MM.1S (cell line): ENCODE results near the gene CDX2.

Experiments
- DNase-seq: peaks from one replicate; pipeline ENCODE4 v3.0.0-alpha.2; 2015
- H2AFZ ChIP-seq: fragments of 300-600 bp; sonication (generic); 2 replicates; pipeline ENCODE4 v1.6.0; 2016; ENCODE audit warnings: antibody characterized with exemption, low read length
- H3F3A ChIP-seq: fragments of 300-600 bp; sonication (generic); 2 replicates; pipeline ENCODE4 v1.6.1; 2016; ENCODE audit warnings: mild to moderate bottlenecking, antibody characterized with exemption, low read length, moderate library complexity, mixed read lengths; ENCODE audit not compliant: insufficient read depth
- H3K27ac ChIP-seq: fragments of 300-600 bp; sonication (generic); 2 replicates; pipeline ENCODE4 v1.5.1; 2016; ENCODE audit warnings: mild to moderate bottlenecking, low read length
- H3K27me3 ChIP-seq: fragments of 300-600 bp; sonication (generic); replicated peaks from 2 replicates; pipeline ENCODE4 v1.6.0; 2016; ENCODE audit warnings: low read length; ENCODE audit not compliant: insufficient read depth
- H3K36me3 ChIP-seq: fragments of 300-600 bp; sonication (generic); replicated peaks from 2 replicates; pipeline ENCODE4 v1.6.1; 2016; ENCODE audit warnings: mild to moderate bottlenecking, low read length, mixed read lengths; ENCODE audit not compliant: insufficient read depth
- H3K4me1 ChIP-seq: fragments of 300-600 bp; sonication (generic); 2 replicates; pipeline ENCODE4 v1.6.1; 2016; ENCODE audit warnings: low read length, mixed read lengths
- H3K4me2 ChIP-seq: fragments of 300-600 bp; sonication (generic); 2 replicates; pipeline ENCODE4 v1.6.0; 2016; ENCODE audit warnings: low read depth, low read length
- H3K4me3 ChIP-seq: fragments of 300-600 bp; sonication (generic); 2 replicates; pipeline ENCODE4 v1.5.1; 2016; ENCODE audit warnings: low read length, mixed read lengths
- H3K79me2 ChIP-seq: fragments of 300-600 bp; sonication (generic); 2 replicates; pipeline ENCODE4 v1.6.1; 2016; ENCODE audit warnings: mixed run types, low read length, mixed read lengths
- H3K9ac ChIP-seq: fragments of 300-600 bp; sonication (generic); 2 replicates; pipeline ENCODE4 v1.6.1; 2016; ENCODE audit warnings: low read length, mixed read lengths
- H3K9me2 ChIP-seq: fragments of 300-600 bp; sonication (generic); replicated peaks from 2 replicates; pipeline ENCODE4 v1.6.1; 2016; ENCODE audit warnings: mild to moderate bottlenecking, low read length, mixed read lengths; ENCODE audit not compliant: insufficient read depth
- H3K9me3 ChIP-seq: fragments of 300-600 bp; sonication (generic); replicated peaks from 2 replicates; pipeline ENCODE4 v1.6.1; 2016; ENCODE audit warnings: mild to moderate bottlenecking, low read length, mixed read lengths; ENCODE audit not compliant: insufficient read depth
- H4K20me1 ChIP-seq: fragments of 300-600 bp; sonication (generic); 2 replicates; pipeline ENCODE4 v1.6.1; 2016; ENCODE audit warnings: mild to moderate bottlenecking, low read length, moderate library complexity, mixed read lengths; ENCODE audit not compliant: insufficient read depth
- EZH2 ChIP-seq: fragments of 300-600 bp; sonication (generic); optimal IDR thresholded peaks from 2 replicates; pipeline ENCODE3; 2017; ENCODE audit warnings: low read depth, mild to moderate bottlenecking, antibody characterized with exemption, low read length, mixed read lengths
- EZH2phosphoT487 ChIP-seq: fragments of 300-600 bp; sonication (generic); IDR thresholded peaks from 2 replicates; pipeline ENCODE4 v1.6.1; 2018; ENCODE audit warnings: antibody characterized with exemption, low read length
- TF ChIP-seq, protein P1 (sequence below): fragments of 300-600 bp; sonication (generic); IDR thresholded peaks from 2 replicates; pipeline ENCODE4 v1.5.1; 2016; ENCODE audit warnings: antibody characterized with exemption, low read length, mixed read lengths

CDX2 gene

DNA sequence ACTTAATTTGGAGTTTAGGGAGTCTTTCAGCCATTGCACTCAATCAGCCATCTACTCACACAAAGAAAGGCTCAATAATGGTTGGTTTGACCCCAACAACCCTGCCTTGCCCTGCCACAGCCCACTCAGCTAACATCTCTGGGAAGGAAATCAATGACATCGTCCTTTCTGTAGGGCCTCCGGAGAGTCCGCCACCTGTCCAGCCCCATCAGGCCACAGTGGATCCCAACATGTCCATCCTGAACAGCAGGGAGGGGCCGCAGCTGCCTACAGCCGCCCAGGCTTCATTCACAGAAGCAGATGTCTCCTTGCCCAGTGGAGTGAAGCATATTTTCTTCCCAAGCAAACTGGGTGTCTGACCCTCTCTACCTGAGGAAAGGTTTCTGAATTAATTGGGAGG is 4.2 kb upstream of the CDX2 start:
- DNase-seq: no peak
- Histone ChIP-seq H3K9ac (no peak overlapping the region), H3F3A (no peaks in the 10 kb centered on the region), H3K4me3 (no peak overlapping the region), H3K9me2 (no peaks in the 10 kb centered on the region), H2AFZ (no peak overlapping the region), H3K36me3 (no peaks in the 10 kb centered on the region), H4K20me1 (no peaks in the 10 kb centered on the region), H3K4me2 (no peak overlapping the region), H3K79me2 (no peaks in the 10 kb centered on the region), H3K27ac (no peak overlapping the region), H3K27me3 (peaks cover 12% of the 10 kb centered on the region), H3K4me1 (no peaks in the 10 kb centered on the region), H3K9me3 (no peaks in the 10 kb centered on the region)
- TF ChIP-seq, protein P1, sequence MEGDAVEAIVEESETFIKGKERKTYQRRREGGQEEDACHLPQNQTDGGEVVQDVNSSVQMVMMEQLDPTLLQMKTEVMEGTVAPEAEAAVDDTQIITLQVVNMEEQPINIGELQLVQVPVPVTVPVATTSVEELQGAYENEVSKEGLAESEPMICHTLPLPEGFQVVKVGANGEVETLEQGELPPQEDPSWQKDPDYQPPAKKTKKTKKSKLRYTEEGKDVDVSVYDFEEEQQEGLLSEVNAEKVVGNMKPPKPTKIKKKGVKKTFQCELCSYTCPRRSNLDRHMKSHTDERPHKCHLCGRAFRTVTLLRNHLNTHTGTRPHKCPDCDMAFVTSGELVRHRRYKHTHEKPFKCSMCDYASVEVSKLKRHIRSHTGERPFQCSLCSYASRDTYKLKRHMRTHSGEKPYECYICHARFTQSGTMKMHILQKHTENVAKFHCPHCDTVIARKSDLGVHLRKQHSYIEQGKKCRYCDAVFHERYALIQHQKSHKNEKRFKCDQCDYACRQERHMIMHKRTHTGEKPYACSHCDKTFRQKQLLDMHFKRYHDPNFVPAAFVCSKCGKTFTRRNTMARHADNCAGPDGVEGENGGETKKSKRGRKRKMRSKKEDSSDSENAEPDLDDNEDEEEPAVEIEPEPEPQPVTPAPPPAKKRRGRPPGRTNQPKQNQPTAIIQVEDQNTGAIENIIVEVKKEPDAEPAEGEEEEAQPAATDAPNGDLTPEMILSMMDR: no peak
- no peak for TF ChIP-seq EZH2phosphoT487
- no peak for TF ChIP-seq EZH2

DNA sequence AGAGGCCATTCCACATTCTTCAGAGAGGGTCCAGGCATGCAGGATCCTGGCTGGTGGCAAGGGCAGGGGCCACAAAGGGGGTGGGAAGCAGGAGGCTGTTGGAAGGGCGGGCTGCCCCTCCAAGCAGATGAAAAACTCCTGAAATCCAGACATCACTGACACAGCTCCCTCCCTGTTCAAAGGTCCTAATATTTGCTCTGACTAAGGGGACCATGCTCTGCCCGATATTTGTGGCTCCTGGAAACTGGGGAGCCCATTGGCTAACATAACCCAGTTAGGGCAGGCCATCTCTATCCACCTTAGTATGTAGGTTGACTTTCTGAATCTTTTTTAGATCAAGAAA is 3.3 kb upstream of the CDX2 start:
- peaks cover 18% of the 10 kb centered on the region for H3K27me3 ChIP-seq
- H3K9me3 ChIP-seq: no peaks in the 10 kb centered on the region
- H3K4me2 ChIP-seq: no peak overlapping the region
- DNase-seq: no peak
- no peak overlapping the region for H3K4me3 ChIP-seq
- H2AFZ ChIP-seq: no peak overlapping the region
- H3K36me3 ChIP-seq: no peaks in the 10 kb centered on the region
- no peak for TF ChIP-seq EZH2phosphoT487
- TF ChIP-seq, protein P1: no peak
- no peak for TF ChIP-seq EZH2
- H3K27ac ChIP-seq: no peak overlapping the region
- H3K9me2 ChIP-seq: no peaks in the 10 kb centered on the region
- H3K4me1 ChIP-seq: no peaks in the 10 kb centered on the region
- no peaks in the 10 kb centered on the region for H4K20me1 ChIP-seq
- H3K9ac ChIP-seq: no peak overlapping the region
- no peaks in the 10 kb centered on the region for H3K79me2 ChIP-seq
- H3F3A ChIP-seq: no peaks in the 10 kb centered on the region

DNA sequence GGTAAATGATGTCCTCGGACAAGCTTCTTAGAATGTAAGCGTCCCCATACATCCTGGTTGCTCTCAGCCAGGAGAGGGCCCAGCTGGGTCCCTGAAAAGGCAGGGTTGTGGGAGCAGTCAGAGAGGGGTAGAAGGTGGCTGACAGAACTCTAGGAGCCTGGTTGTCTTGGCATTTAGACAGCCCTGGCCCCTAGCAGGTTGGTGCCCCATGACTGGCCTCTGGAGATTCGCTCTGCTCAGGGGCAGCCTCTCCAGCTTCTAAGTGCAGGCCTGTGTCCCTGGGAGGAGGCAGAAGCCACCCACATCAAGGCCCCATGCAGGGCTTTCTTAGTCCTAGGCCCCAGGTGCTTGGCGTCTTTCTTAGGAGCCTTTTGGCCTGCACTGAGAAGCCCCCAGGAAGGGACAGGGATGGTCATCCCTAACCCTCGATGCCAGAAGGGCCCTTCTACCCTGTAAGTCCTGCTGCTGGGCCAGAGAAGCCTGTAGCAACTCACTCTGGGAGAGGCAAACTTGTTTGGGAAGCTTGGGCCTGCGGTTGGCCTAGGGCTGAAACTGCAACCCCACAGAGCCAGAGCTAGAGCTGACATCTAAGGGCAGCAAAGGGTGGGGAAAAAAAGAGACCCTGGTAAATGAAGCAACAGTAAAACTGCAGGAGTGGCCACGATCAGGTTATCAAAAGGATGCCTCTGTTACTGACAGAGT is 2.8 kb upstream of the CDX2 start:
- DNase-seq: no peak
- no peak overlapping the region for H3K4me3 ChIP-seq
- TF ChIP-seq, protein P1: no peak
- TF ChIP-seq EZH2 (no peak), EZH2phosphoT487 (no peak)
- H3K4me2 ChIP-seq: no peak overlapping the region
- H4K20me1 ChIP-seq: no peaks in the 10 kb centered on the region
- H3K4me1 ChIP-seq: no peaks in the 10 kb centered on the region
- no peak overlapping the region for H3K9ac ChIP-seq
- peaks cover 18% of the 10 kb centered on the region for H3K27me3 ChIP-seq
- no peaks in the 10 kb centered on the region for H3K36me3 ChIP-seq
- H3K79me2 ChIP-seq: no peaks in the 10 kb centered on the region
- no peaks in the 10 kb centered on the region for H3F3A ChIP-seq
- H3K9me2 ChIP-seq: no peaks in the 10 kb centered on the region
- H3K27ac ChIP-seq: no peak overlapping the region
- no peaks in the 10 kb centered on the region for H3K9me3 ChIP-seq
- no peak overlapping the region for H2AFZ ChIP-seq
